MCF 10A (cell line): ENCODE results near the gene DAGLA. TPM values are rescaled to one million over a fixed set of nuclear protein-coding genes. Genes with fewer than 3 reads are reported as not detected.

Experiments
- BruUV-seq: library from RNA; stranded (reverse); fragments of 400-500 nt; replicated peaks from 2 replicates; lab custom pipeline; 2021; lab: Mats Ljungman, UMichigan
- CTCF ChIA-PET: fragments of 300-600 bp; sonication (Branson Sonifier 250); formaldehyde crosslinking; extraction: SDS; loops from one replicate; lab custom pipeline; 2021; ENCODE audit warnings: antibody characterized with exemption, inconsistent platforms; lab: Yijun Ruan, JAX
- POLR2A ChIA-PET: fragments of 300-600, 350-650 bp; sonication (Branson Sonifier 250); formaldehyde crosslinking; extraction: SDS; loops from one replicate; lab custom pipeline; 2020; ENCODE audit warnings: antibody characterized with exemption, inconsistent platforms; lab: Yijun Ruan, JAX
- DNase-seq: peaks from one replicate; pipeline ENCODE4 v3.0.0-alpha.2; 2018; ENCODE audit not compliant: unreplicated experiment
- H3K27ac Mint-ChIP-seq: one replicate; pipeline ENCODE4 v1.8.0; 2022; ENCODE audit warnings: mild to moderate bottlenecking, low read depth, mixed read lengths; ENCODE audit not compliant: unreplicated experiment
- H3K27me3 Mint-ChIP-seq: one replicate; pipeline ENCODE4 v1.8.0; 2022; ENCODE audit warnings: mixed read lengths; ENCODE audit not compliant: insufficient read depth, unreplicated experiment
- H3K36me3 Mint-ChIP-seq: one replicate; pipeline ENCODE4 v1.8.0; 2022; ENCODE audit warnings: mild to moderate bottlenecking, moderate library complexity, mixed read lengths; ENCODE audit not compliant: insufficient read depth, unreplicated experiment
- H3K4me1 Mint-ChIP-seq: one replicate; pipeline ENCODE4 v1.8.0; 2022; ENCODE audit warnings: mixed read lengths; ENCODE audit not compliant: insufficient read depth, unreplicated experiment
- H3K4me3 Mint-ChIP-seq: one replicate; pipeline ENCODE4 v1.8.0; 2022; ENCODE audit warnings: mild to moderate bottlenecking, moderate library complexity, mixed read lengths; ENCODE audit not compliant: unreplicated experiment
- H3K9me3 Mint-ChIP-seq: one replicate; pipeline ENCODE4 v1.8.0; 2022; ENCODE audit warnings: mixed read lengths; ENCODE audit not compliant: unreplicated experiment
- intact Hi-C: fragments of 100-400 bp; cut with micrococcal nuclease; formaldehyde crosslinking; loops from 2 replicates; pipeline ENCODE4 v1.14.1; 2022
- total RNA-seq: library from RNA; stranded (reverse); gene quantifications from 2 replicates; pipeline ENCODE4 v1.2.3, GENCODE V29; 2022
- TF ChIP-seq, protein P1 (sequence below): fragments of 200-600 bp; IDR thresholded peaks from one replicate; pipeline ENCODE4 v1.8.0; 2022; ENCODE audit warnings: antibody characterized with exemption, mild to moderate bottlenecking; ENCODE audit not compliant: unreplicated experiment

DAGLA gene
- total RNA-seq, 1 experiment from 2014 or later = 1.5 TPM

DNA sequence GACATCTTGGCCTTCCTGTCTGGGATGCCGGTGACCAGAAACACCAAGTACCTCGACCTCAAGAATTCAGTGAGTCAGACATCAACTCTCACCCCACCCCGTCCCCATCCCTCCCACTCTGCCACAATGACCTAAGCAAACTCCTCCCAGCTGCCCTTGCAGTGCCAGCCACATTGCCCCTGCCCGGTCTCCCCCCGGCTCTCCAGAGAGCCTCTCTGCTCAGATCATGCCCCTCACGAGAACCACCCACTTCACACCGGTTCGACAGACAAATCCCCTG lies 48.7 kb downstream of the DAGLA start:
- Mint-ChIP-seq H3K27me3 (no peaks in the 10 kb centered on the region), H3K27ac (no peak overlapping the region), H3K36me3 (no peaks in the 10 kb centered on the region), H3K9me3 (no peaks in the 10 kb centered on the region), H3K4me3 (no peak overlapping the region), H3K4me1 (peaks cover 27% of the 10 kb centered on the region)
- CTCF ChIA-PET = interaction anchor here (1.0 to 1.6 kb wide), 4 partner anchors 15 to 283 kb away, joined by 3 to 5 read pairs (median 4); no protein-coding TSS in a partner anchor
- BruUV-seq = no TSS peak
- TF ChIP-seq, protein P1, sequence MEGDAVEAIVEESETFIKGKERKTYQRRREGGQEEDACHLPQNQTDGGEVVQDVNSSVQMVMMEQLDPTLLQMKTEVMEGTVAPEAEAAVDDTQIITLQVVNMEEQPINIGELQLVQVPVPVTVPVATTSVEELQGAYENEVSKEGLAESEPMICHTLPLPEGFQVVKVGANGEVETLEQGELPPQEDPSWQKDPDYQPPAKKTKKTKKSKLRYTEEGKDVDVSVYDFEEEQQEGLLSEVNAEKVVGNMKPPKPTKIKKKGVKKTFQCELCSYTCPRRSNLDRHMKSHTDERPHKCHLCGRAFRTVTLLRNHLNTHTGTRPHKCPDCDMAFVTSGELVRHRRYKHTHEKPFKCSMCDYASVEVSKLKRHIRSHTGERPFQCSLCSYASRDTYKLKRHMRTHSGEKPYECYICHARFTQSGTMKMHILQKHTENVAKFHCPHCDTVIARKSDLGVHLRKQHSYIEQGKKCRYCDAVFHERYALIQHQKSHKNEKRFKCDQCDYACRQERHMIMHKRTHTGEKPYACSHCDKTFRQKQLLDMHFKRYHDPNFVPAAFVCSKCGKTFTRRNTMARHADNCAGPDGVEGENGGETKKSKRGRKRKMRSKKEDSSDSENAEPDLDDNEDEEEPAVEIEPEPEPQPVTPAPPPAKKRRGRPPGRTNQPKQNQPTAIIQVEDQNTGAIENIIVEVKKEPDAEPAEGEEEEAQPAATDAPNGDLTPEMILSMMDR = no peak
- POLR2A ChIA-PET = interaction anchor here (0.8 to 1.3 kb wide), 2 partner anchors 10 to 27 kb away, joined by 4 read pairs; no protein-coding TSS in a partner anchor
- intact Hi-C loops = no loop called here
- DNase-seq = peak; percentile 69

DNA sequence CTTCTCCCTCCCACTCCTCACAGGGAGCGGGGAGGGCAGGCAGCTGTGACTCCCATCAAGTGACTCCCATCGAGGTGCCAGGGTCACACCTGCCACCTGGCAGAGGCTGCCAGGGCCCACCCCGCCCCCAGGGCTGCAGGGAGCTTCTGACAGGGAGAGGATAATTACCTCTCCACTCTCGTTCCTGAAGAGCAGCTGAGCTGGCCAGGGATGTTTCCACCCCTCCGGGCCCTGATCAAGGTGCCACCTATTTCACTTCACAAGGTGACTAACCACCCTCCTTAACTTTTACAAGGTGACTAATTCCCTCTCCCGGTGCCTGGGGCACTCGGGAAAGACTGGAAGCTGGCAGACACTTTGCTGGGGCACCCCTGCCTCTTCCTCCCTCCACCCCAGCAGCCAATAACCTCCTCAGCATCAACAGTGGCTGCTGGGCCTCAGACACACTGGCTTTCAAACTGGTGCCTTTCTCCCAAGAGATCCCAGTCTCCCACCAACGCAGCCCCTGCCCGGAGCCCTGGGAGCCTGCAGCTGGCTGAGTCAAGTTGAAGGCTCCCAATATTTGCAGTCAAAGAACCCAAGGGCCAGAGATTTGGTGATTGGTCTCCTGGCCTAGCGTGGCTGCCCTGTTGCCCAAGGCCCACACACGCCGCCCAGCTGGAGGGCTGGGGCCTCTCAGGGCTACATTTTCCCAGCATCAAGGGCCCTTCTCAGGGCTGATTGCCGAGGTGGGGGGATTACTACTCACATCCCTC lies 50.2 kb downstream of the DAGLA start:
- intact Hi-C loops = loop anchor here (10.0 kb wide), 1 partner anchor 246 kb away; a partner anchor contains a TSS
- Mint-ChIP-seq H3K36me3 (no peaks in the 10 kb centered on the region), H3K27ac (peak overlapping the region; percentile 54), H3K4me1 (peaks cover 27% of the 10 kb centered on the region), H3K27me3 (no peaks in the 10 kb centered on the region), H3K4me3 (no peak overlapping the region), H3K9me3 (no peaks in the 10 kb centered on the region)
- ChIA-PET CTCF (interaction anchor here (0.6 to 1.6 kb wide), 7 partner anchors 20 to 285 kb away, joined by 3 to 8 read pairs (median 4); no protein-coding TSS in a partner anchor), POLR2A (interaction anchor here (0.6 to 1.6 kb wide), 8 partner anchors 9 to 401 kb away, joined by 3 to 9 read pairs (median 3); no protein-coding TSS in a partner anchor)
- BruUV-seq = no TSS peak
- peak; percentile 86 for DNase-seq
- TF ChIP-seq, protein P1 = no peak

DNA sequence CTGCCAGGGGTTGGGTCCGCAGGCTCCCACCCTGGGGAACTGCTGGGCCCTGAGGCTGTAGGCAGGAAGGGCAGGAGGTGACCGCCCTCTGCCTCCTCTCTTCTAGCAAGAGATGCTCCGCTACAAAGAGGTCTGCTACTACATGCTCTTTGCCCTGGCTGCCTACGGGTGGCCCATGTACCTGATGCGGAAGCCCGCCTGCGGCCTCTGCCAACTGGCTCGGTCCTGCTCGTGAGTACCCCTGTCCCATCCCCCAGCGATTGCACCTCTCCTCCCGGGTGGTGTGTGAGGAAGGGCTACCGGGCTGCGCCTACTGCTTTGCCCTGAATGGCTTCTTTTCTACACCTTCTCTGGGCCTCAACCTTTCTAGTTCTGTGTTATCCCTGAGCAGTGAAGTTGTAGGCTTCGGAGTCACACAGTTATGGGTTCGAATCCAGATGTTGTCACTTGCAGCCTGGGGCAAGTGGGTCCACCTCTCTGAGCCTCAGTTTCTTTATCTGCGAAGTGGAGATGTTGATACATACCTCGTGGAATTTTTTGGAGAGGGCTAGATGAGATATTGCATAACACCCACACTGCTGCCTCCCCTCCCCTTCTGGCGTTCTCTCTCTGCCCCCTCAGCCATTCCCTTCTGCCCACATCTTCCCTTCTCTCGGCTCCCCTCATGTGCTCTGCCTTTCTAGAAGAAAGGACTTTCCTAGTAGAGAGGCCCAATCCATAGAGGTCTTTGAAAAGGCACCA lies 51.2 kb downstream of the DAGLA start:
- no peak overlapping the region for H3K4me3 Mint-ChIP-seq
- TF ChIP-seq, protein P1 = no peak

More for the DNA sequence above, 51.2 kb downstream of the DAGLA start:
- CTCF ChIA-PET = interaction anchor here (3.1 to 3.3 kb wide), 3 partner anchors 8 to 49 kb away, joined by 20 to 61 read pairs (median 24); partner anchors contain the start of gene DAGLA
- POLR2A ChIA-PET = interaction anchor here (0.6 to 1.5 kb wide), 3 partner anchors 32 to 50 kb away, joined by 3 to 9 read pairs (median 4); no protein-coding TSS in a partner anchor
- no peak for DNase-seq
- H3K9me3 Mint-ChIP-seq = no peaks in the 10 kb centered on the region
- H3K36me3 Mint-ChIP-seq = no peaks in the 10 kb centered on the region
- no peaks in the 10 kb centered on the region for H3K27me3 Mint-ChIP-seq
- peaks cover 27% of the 10 kb centered on the region for H3K4me1 Mint-ChIP-seq
- intact Hi-C loops = loop anchor here (10.0 kb wide), 1 partner anchor 247 kb away; a partner anchor contains a TSS
- H3K27ac Mint-ChIP-seq = no peak overlapping the region
- BruUV-seq = no TSS peak
